Activated CD4-positive, alpha-beta memory T cell treated with anti-CD3 and anti-CD28 coated beads for 36 hours (primary cell): ENCODE measurements around the gene CRELD1. TPM values are rescaled to one million over a fixed set of nuclear protein-coding genes. Genes with fewer than 3 reads are reported as not detected.
A peak's percentile ranks its signal among the peaks of the same experiment; 100 is the strongest.
"Not testable (repeated sequence)": the region's sequence is repeated elsewhere in the genome, so short reads cannot be mapped to it uniquely, and the experiment has no call there.

Experiments used
- CTCF ChIA-PET: fragments of 350-600 bp; sonication (Branson Sonifier 250); formaldehyde crosslinking; loops from one replicate; lab custom pipeline; 2021; ENCODE audit warnings: antibody characterized with exemption, inconsistent platforms; lab: Charles Lee
- POLR2A ChIA-PET: fragments of 350-600 bp; sonication (Branson Sonifier 250); formaldehyde crosslinking; loops from one replicate; lab custom pipeline; 2021; ENCODE audit warnings: antibody characterized with exemption; lab: Charles Lee
- DNase-seq: peaks from one replicate; pipeline ENCODE4 v3.0.0-alpha.2; 2020
- H3K27ac Mint-ChIP-seq: one replicate; pipeline ENCODE4 v1.8.0; 2021; ENCODE audit warnings: mixed read lengths
- H3K27me3 Mint-ChIP-seq: one replicate; pipeline ENCODE4 v1.8.0; 2021; ENCODE audit warnings: mixed read lengths
- H3K36me3 Mint-ChIP-seq: one replicate; pipeline ENCODE4 v1.8.0; 2021; ENCODE audit warnings: mixed read lengths
- H3K4me1 Mint-ChIP-seq: one replicate; pipeline ENCODE4 v1.8.0; 2021; ENCODE audit warnings: low read depth, mixed read lengths
- H3K4me3 Mint-ChIP-seq: one replicate; pipeline ENCODE4 v1.8.0; 2021; ENCODE audit warnings: mild to moderate bottlenecking, mixed read lengths
- H3K9me3 Mint-ChIP-seq: one replicate; pipeline ENCODE4 v1.8.0; 2021; ENCODE audit warnings: mixed read lengths
- intact Hi-C: fragments of 100-400 bp; cut with micrococcal nuclease; formaldehyde crosslinking; loops from one replicate; pipeline ENCODE4 v1.15.1; 2023
- total RNA-seq, 2 experiments: library from RNA; stranded (reverse); gene quantifications; one replicate each; pipeline ENCODE4 v1.2.3, GENCODE V29; 2021

CRELD1 gene
- total RNA-seq, 2 experiments from 2014 or later, result 14.1 to 16.1 TPM

GRCh38 chr3:9935966-9936510, 2.4 kb downstream of the CRELD1 start:
- Mint-ChIP-seq H3K36me3 (peaks cover 4% of the 10 kb centered on the region), H3K27ac (no peak overlapping the region), H3K4me1 (peaks cover 28% of the 10 kb centered on the region), H3K27me3 (no peaks in the 10 kb centered on the region), H3K9me3 (no peaks in the 10 kb centered on the region), H3K4me3 (no peak overlapping the region)
- DNase-seq, result no peak
- intact Hi-C loops, result no loop called here
- ChIA-PET POLR2A (interaction anchor here (4.9 kb wide), 1 partner anchor 10 kb away, joined by 33 read pairs; no protein-coding TSS in a partner anchor), CTCF (interaction anchor here (6.3 kb wide), 1 partner anchor 11 kb away, joined by 73 read pairs; no protein-coding TSS in a partner anchor)

- CTCF ChIA-PET, result interaction anchor here (0.6 kb wide), 1 partner anchor 9 kb away, joined by 3 read pairs; no protein-coding TSS in a partner anchor
- H3K36me3 Mint-ChIP-seq, result peaks cover 4% of the 10 kb centered on the region
- H3K4me1 Mint-ChIP-seq, result peaks cover 19% of the 10 kb centered on the region
- H3K27ac Mint-ChIP-seq, result no peak overlapping the region
- POLR2A ChIA-PET, result interaction anchor here (0.7 kb wide), 1 partner anchor 99 kb away, joined by 5 read pairs; no protein-coding TSS in a partner anchor
- DNase-seq, result no peak
- no peak overlapping the region for H3K4me3 Mint-ChIP-seq
- no peaks in the 10 kb centered on the region for H3K9me3 Mint-ChIP-seq
- H3K27me3 Mint-ChIP-seq, result no peaks in the 10 kb centered on the region
- intact Hi-C loops, result no loop called here
Observed at GRCh38 chr3:9937486-9938238, 4.0 kb downstream of the CRELD1 start.

- Mint-ChIP-seq H3K4me3 (no peak overlapping the region), H3K27ac (no peak overlapping the region)
- CTCF ChIA-PET, result no interaction called here
Observed at GRCh38 chr3:9938966-9939365, 5.3 kb downstream of the CRELD1 start.

GRCh38 chr3:9939906-9940305, 6.3 kb downstream of the CRELD1 start:
- DNase-seq, H3K27ac Mint-ChIP-seq, H3K27me3 Mint-ChIP-seq, H3K36me3 Mint-ChIP-seq, POLR2A ChIA-PET, H3K4me3 Mint-ChIP-seq, intact Hi-C loops, H3K9me3 Mint-ChIP-seq: not testable (repeated sequence)
- H3K4me1 Mint-ChIP-seq, result peaks cover 12% of the 10 kb centered on the region
- CTCF ChIA-PET, result interaction anchor here (0.6 kb wide), 1 partner anchor 12 kb away, joined by 6 read pairs; the partner anchor contains the start of gene PRRT3

More at GRCh38 chr3:9938966-9939365, 5.3 kb downstream of the CRELD1 start:
- Mint-ChIP-seq H3K9me3 (no peaks in the 10 kb centered on the region), H3K27me3 (no peaks in the 10 kb centered on the region), H3K36me3 (peaks cover 4% of the 10 kb centered on the region), H3K4me1 (peaks cover 19% of the 10 kb centered on the region)
- POLR2A ChIA-PET, result no interaction called here
- intact Hi-C loops, result no loop called here
- DNase-seq, result no peak

- no peak for DNase-seq
- peaks cover 8% of the 10 kb centered on the region for H3K36me3 Mint-ChIP-seq
- ChIA-PET POLR2A (no interaction called here), CTCF (no interaction called here)
- no peak overlapping the region for H3K27ac Mint-ChIP-seq
- intact Hi-C loops, result no loop called here
- H3K27me3 Mint-ChIP-seq, result no peaks in the 10 kb centered on the region
- peaks cover 6% of the 10 kb centered on the region for H3K4me1 Mint-ChIP-seq
- H3K4me3 Mint-ChIP-seq, result no peak overlapping the region
- H3K9me3 Mint-ChIP-seq, result no peaks in the 10 kb centered on the region
Observed at GRCh38 chr3:9940746-9941145, 7.1 kb downstream of the CRELD1 start.

- DNase-seq, result no peak
- intact Hi-C loops, result no loop called here
- H3K36me3 Mint-ChIP-seq, result peaks cover 4% of the 10 kb centered on the region
- CTCF ChIA-PET, result interaction anchor here (0.6 to 3.8 kb wide), 2 partner anchors 8 to 118 kb away, joined by 3 to 20 read pairs; partner anchors contain the start of gene CRELD1
- no peaks in the 10 kb centered on the region for H3K27me3 Mint-ChIP-seq
- POLR2A ChIA-PET, result interaction anchor here (2.1 kb wide), 1 partner anchor 9 kb away, joined by 7 read pairs; the partner anchor contains the start of gene CRELD1
- H3K4me1 Mint-ChIP-seq, result peaks cover 3% of the 10 kb centered on the region
- H3K4me3 Mint-ChIP-seq, result no peak overlapping the region
- H3K27ac Mint-ChIP-seq, result no peak overlapping the region
- H3K9me3 Mint-ChIP-seq, result no peaks in the 10 kb centered on the region
Observed at GRCh38 chr3:9942164-9942563, 8.5 kb downstream of the CRELD1 start.

GRCh38 chr3:9942934-9943690, 9.5 kb downstream of the CRELD1 start:
- H3K27ac Mint-ChIP-seq, result no peak overlapping the region

GRCh38 chr3:9944271-9944670, 10.6 kb downstream of the CRELD1 start:
- ChIA-PET CTCF (interaction anchor here (3.8 kb wide), 1 partner anchor 11 kb away, joined by 20 read pairs; the partner anchor contains the start of gene CRELD1), POLR2A (interaction anchor here (3.2 kb wide), 1 partner anchor 11 kb away, joined by 33 read pairs; the partner anchor contains the start of gene CRELD1)
- peaks cover 4% of the 10 kb centered on the region for H3K36me3 Mint-ChIP-seq
- no peak for DNase-seq
- no peak overlapping the region for H3K27ac Mint-ChIP-seq
- intact Hi-C loops, result no loop called here
- no peaks in the 10 kb centered on the region for H3K9me3 Mint-ChIP-seq
- H3K4me1 Mint-ChIP-seq, result peaks cover 3% of the 10 kb centered on the region
- no peaks in the 10 kb centered on the region for H3K27me3 Mint-ChIP-seq
- no peak overlapping the region for H3K4me3 Mint-ChIP-seq

More at GRCh38 chr3:9942934-9943690, 9.5 kb downstream of the CRELD1 start:
- Mint-ChIP-seq H3K36me3 (peaks cover 4% of the 10 kb centered on the region), H3K27me3 (no peaks in the 10 kb centered on the region), H3K9me3 (no peaks in the 10 kb centered on the region), H3K4me1 (peaks cover 3% of the 10 kb centered on the region), H3K4me3 (no peak overlapping the region)
- CTCF ChIA-PET, result interaction anchor here (3.8 kb wide), 1 partner anchor 9 kb away, joined by 20 read pairs; the partner anchor contains the start of gene CRELD1
- DNase-seq, result no peak
- POLR2A ChIA-PET, result interaction anchor here (2.1 kb wide), 1 partner anchor 10 kb away, joined by 7 read pairs; the partner anchor contains the start of gene CRELD1
- intact Hi-C loops, result no loop called here

- Mint-ChIP-seq H3K27ac (no peak overlapping the region), H3K36me3 (peaks cover 4% of the 10 kb centered on the region), H3K4me1 (peaks cover 5% of the 10 kb centered on the region), H3K27me3 (no peaks in the 10 kb centered on the region), H3K4me3 (peak overlapping the region; percentile 39), H3K9me3 (no peaks in the 10 kb centered on the region)
- intact Hi-C loops, result no loop called here
- ChIA-PET CTCF (interaction anchor here (1.0 to 3.5 kb wide), 6 partner anchors 13 to 218 kb away, joined by 3 to 73 read pairs (median 6); partner anchors contain the start of gene CRELD1), POLR2A (interaction anchor here (1.0 to 3.2 kb wide), 3 partner anchors 9 to 42 kb away, joined by 3 to 33 read pairs (median 3); partner anchors contain the start of gene CRELD1)
- DNase-seq, result no peak
Observed at GRCh38 chr3:9945358-9945757, 11.7 kb downstream of the CRELD1 start.

GRCh38 chr3:9946112-9947024, 12.7 kb downstream of the CRELD1 start:
- intact Hi-C loops, result no loop called here
- POLR2A ChIA-PET, result interaction anchor here (0.8 to 3.2 kb wide), 6 partner anchors 8 to 166 kb away, joined by 3 to 33 read pairs (median 3); partner anchors contain the start of genes CRELD1 and IL17RE
- peak overlapping the region; percentile 78 for H3K4me3 Mint-ChIP-seq
- H3K27me3 Mint-ChIP-seq, result no peaks in the 10 kb centered on the region
- CTCF ChIA-PET, result interaction anchor here (0.6 to 3.5 kb wide), 31 partner anchors 8 to 443 kb away, joined by 3 to 73 read pairs (median 3); partner anchors contain the start of genes ARPC4, CRELD1, RPUSD3 and SEC13
- H3K27ac Mint-ChIP-seq, result peak overlapping the region; percentile 74
- peaks cover 14% of the 10 kb centered on the region for H3K4me1 Mint-ChIP-seq
- peaks cover 4% of the 10 kb centered on the region for H3K36me3 Mint-ChIP-seq
- peak; percentile 87 for DNase-seq
- H3K9me3 Mint-ChIP-seq, result no peaks in the 10 kb centered on the region
